Ovary (tissue), 3 donors: ENCODE measurements around the gene RIN1.

Experiments used
- EP300 ChIP-seq: sonication (generic); formaldehyde crosslinking; IDR thresholded peaks from one replicate; pipeline ENCODE4 v1.6.1; 2017; ENCODE audit warnings: antibody characterized with exemption
- POLR2A ChIP-seq: fragments of 450-650 bp; IDR thresholded peaks from one replicate; pipeline ENCODE4 v1.6.1; 2017; ENCODE audit warnings: antibody characterized with exemption, mild to moderate bottlenecking, moderate library complexity
- TF ChIP-seq, protein P1 (sequence below), 3 donors: fragments of 450-650 bp in 2 of 3; fragments of 200-600 bp in 1 of 3; IDR thresholded peaks; one replicate each; pipeline versions ENCODE4 v1.5.1 to v1.8.0; 2016 to 2022; ENCODE audit warnings: antibody characterized with exemption in 3 of 3, mild to moderate bottlenecking in 1 of 3
- donor health status: DM: no; HTN: no; CAD: no.

DNA sequence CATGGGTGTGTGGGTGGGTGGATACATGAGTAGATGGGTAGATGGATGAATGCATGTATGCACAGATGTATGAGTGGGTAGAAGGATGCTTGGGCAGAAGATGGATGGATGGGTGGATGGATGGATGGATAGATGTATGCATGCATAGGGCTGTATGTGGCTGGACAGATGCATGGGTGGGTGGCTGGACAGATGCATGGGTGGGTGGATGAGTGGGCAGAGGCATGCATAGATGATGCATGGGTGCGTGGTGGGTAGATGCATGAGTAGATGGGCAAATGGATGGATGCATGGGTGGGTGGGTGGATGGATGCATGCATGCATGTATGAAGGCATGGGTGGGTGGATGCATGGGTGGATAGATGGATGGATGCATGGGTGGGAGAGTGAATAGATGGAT is 12.6 kb downstream of the RIN1 start:
- TF ChIP-seq, protein P1, sequence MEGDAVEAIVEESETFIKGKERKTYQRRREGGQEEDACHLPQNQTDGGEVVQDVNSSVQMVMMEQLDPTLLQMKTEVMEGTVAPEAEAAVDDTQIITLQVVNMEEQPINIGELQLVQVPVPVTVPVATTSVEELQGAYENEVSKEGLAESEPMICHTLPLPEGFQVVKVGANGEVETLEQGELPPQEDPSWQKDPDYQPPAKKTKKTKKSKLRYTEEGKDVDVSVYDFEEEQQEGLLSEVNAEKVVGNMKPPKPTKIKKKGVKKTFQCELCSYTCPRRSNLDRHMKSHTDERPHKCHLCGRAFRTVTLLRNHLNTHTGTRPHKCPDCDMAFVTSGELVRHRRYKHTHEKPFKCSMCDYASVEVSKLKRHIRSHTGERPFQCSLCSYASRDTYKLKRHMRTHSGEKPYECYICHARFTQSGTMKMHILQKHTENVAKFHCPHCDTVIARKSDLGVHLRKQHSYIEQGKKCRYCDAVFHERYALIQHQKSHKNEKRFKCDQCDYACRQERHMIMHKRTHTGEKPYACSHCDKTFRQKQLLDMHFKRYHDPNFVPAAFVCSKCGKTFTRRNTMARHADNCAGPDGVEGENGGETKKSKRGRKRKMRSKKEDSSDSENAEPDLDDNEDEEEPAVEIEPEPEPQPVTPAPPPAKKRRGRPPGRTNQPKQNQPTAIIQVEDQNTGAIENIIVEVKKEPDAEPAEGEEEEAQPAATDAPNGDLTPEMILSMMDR (IDR thresholded peaks at IDR 0.05): no peak
- TF ChIP-seq POLR2A: no peak
- no peak for TF ChIP-seq EP300
